ENCODE results near the gene ZBTB7C. TPM values are rescaled to one million over a fixed set of nuclear protein-coding genes. Genes with fewer than 3 reads are reported as not detected.

The ZBTB7C gene
- total RNA-seq, 1 donor from 2014 or later = 0.17 TPM

DNA sequence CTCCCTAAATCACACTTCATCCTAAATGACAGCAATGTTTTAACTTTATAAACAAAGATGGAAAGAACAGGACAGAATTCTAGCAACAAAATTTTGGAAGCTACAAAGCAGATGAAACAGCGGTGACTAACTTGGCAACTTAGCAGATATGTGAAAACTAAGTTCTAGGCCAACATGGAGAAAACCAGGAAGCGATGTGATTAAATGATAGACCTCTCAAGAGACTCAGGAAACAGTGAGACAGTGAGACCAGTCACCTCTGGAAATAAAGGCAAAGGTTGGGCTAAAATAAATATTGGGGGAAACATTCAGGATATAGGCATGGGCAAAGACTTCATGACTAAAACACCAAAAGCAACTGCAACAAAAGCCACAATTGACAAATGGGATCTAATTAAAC lies 24.4 kb upstream of the ZBTB7C start:
- DNase-seq (ENCODE audit: low read depth) = no peak
- H3K4me3 ChIP-seq (ENCODE audit: low read depth, low read length) = no peak overlapping the region
- TF ChIP-seq, protein P1, sequence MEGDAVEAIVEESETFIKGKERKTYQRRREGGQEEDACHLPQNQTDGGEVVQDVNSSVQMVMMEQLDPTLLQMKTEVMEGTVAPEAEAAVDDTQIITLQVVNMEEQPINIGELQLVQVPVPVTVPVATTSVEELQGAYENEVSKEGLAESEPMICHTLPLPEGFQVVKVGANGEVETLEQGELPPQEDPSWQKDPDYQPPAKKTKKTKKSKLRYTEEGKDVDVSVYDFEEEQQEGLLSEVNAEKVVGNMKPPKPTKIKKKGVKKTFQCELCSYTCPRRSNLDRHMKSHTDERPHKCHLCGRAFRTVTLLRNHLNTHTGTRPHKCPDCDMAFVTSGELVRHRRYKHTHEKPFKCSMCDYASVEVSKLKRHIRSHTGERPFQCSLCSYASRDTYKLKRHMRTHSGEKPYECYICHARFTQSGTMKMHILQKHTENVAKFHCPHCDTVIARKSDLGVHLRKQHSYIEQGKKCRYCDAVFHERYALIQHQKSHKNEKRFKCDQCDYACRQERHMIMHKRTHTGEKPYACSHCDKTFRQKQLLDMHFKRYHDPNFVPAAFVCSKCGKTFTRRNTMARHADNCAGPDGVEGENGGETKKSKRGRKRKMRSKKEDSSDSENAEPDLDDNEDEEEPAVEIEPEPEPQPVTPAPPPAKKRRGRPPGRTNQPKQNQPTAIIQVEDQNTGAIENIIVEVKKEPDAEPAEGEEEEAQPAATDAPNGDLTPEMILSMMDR (conservative IDR thresholded peaks at IDR 0.05; ENCODE audit: low read depth, low read length) = no peak

DNA sequence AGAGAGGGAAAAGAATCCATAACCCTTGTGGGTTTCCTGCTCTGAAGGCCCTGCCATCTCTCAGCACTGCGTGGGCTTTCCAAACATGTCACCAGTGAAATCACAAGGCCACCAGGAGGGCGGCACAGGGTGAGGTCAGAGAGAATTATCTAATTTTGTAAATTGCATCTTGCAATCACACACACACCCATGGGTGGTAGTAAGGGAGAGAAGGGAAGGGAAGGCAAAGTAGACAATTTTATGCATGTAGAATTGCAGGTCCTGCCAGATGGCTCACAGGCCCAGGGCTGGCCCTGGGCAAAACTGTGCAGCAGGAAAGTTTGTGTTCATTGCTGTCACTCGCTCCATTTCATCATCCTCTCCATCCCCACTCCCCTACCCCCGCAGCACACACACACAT lies 21.0 kb upstream of the ZBTB7C start:
- DNase-seq (ENCODE audit: low read depth) = no peak
- TF ChIP-seq, protein P1 (conservative IDR thresholded peaks at IDR 0.05; ENCODE audit: low read depth, low read length) = no peak
- H3K4me3 ChIP-seq (ENCODE audit: low read depth, low read length) = no peak overlapping the region

DNA sequence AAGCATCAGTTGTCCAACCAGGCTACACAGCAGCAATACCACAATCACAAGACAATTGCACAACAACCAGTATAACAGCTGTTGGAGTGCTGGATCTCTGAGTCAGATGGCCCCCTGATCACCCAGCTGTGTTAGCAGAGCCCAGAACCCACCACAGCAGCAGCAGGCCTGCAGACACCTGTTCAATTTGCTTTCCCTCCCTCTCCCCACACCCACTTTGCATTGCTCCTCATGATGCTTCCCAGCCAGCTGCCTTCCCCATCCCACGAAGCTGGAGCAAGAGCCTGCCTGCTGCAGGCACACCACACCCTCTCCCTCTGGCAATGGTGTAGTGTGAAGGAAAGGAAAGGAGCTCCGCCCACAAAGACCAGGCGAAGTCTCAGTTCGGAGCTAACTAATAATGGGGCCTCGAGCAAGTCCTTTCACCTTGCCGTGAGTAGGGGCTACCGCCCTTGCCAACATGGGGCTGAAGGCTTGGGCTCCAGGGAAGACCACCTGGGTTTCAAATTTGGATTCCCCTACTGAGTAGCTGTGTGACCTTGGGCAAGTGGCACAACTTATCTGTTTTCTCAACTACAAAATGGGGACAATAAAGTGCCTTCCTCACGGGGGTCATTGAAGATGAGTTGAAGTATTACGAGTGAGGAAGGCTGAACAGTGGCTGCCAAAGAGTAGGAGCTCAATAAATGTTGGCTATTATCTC lies 19.4 kb upstream of the ZBTB7C start:
- no peak for DNase-seq (ENCODE audit: low read depth)
- TF ChIP-seq, protein P1 (conservative IDR thresholded peaks at IDR 0.05; ENCODE audit: low read depth, low read length) = no peak
- H3K4me3 ChIP-seq (ENCODE audit: low read depth, low read length) = no peak overlapping the region

DNA sequence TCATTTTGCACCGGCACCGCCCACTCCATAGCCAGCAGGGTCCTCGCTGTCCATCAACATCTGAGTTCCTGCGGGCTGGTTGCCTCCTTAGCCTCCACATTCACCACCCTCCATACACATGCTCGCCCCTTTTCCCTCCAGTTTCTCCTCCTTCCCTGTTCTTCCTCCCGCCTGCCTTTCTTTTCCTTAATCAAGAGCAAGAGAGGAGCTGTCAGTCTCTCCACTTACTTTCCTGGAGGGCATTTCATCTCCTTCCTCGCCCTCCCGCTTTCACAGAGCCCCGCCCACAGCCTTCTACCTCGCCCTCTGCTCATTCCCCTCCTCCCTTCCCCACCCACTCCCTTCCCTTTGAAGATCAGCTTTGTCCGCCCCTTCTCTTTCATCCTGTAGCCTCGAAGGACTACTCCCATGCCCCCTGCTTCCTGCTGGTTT lies 13.8 kb upstream of the ZBTB7C start:
- no peak for DNase-seq (ENCODE audit: low read depth)
- H3K4me3 ChIP-seq (ENCODE audit: low read depth, low read length) = no peak overlapping the region
- TF ChIP-seq, protein P1 (conservative IDR thresholded peaks at IDR 0.05; ENCODE audit: low read depth, low read length) = no peak

DNA sequence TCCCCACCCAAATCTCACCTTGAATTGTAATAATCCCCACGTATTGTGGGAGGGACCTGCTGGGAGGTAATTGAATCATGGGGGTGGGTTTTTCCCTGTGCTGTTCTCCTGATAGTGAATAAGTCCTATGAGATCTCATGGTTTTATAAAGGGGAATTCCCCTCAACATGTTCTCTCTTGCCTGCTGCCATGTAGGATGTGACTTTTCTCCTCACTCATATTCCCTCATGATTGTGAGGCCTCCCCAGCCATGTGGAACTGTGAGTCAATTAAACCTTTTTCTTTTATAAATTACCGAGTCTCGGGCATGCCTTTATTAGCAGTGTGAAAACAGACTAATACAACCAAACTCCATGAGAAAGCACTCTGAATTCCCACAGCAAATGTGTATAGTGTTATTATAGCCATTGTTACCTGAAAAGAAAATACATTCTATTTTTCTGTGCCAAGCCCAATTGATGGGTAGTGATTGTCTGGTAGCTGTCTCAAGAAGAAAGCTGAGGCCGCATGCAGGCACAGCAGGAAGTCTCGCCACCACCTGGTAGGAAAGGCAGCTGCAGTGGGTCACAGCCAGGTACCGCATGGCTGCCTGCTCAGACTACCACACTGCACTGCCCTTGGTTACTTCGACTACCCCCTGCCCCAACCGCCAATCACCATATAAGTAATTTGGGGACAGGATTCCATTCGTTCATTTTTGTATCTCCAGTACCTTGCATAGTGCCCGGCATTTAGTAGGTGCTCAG lies 10.3 kb upstream of the ZBTB7C start:
- TF ChIP-seq, protein P1 (conservative IDR thresholded peaks at IDR 0.05; ENCODE audit: low read depth, low read length) = peak; percentile 27
- no peak overlapping the region for H3K4me3 ChIP-seq (ENCODE audit: low read depth, low read length)
- no peak for DNase-seq (ENCODE audit: low read depth)

DNA sequence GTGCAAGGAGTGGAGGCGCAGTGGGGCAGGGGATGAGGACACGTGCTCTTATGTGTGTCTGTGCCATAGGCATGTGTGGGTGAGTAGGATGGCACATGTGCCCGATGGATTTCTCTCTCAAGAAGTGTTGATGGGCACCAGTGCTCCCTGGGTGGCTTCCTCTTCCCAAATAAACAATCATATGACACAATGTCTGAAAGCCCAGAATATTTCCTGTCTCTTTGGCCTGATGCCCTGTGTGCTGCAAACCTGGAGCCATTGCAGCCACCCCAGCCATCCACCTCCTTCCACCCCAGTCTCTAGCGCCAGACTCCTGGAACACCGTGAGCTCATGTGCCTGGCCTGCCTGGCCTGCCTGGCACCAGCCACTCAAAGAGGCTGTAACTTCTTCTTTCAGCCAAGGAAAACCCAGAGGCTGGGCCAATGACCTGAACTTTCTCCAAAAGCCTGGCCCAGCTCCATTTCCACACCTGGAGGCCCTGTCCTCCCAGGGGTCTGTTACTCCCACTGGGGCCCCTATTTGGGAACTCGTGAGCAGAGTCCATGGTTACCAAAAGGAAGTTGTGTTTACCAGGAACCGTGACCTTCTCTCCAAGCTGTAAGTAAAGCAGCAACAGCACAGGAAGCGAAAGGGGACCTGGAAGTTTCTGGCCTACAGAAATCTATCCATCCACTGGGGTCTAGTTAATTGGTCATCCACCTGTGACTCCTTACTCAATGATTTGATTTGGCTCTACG lies 9.5 kb upstream of the ZBTB7C start:
- DNase-seq (ENCODE audit: low read depth) = no peak
- no peak overlapping the region for H3K4me3 ChIP-seq (ENCODE audit: low read depth, low read length)
- TF ChIP-seq, protein P1 (conservative IDR thresholded peaks at IDR 0.05; ENCODE audit: low read depth, low read length) = no peak

Data from epithelial cell of proximal tubule (primary cell).